A549 (cell line): Measurements from ENCODE around the gene PKHD1. TPM values are rescaled to one million over a fixed set of nuclear protein-coding genes. Genes with fewer than 3 reads are reported as not detected.

Source experiments
- ATAC-seq, 2 experiments: fragments of 200-7000 bp in 1 of 2; fragments of >200 bp in 1 of 2; cut with Nextera tagmentation in 1 of 2; cut with Tn5 transposase in 1 of 2; 3 replicates each; pipeline versions ENCODE4 v1.8.0 to v1.9.1; 2018 to 2020; ENCODE audit warnings: mild to moderate bottlenecking in 1 of 2, moderate library complexity in 1 of 2
- CTCF ChIA-PET: fragments of 300-600 bp; sonication (Branson Sonifier 250); formaldehyde crosslinking; extraction: SDS; loops from one replicate; lab custom pipeline; 2021; ENCODE audit warnings: antibody characterized with exemption, inconsistent platforms; lab: Yijun Ruan, JAX
- POLR2A ChIA-PET: fragments of 350-600 bp; formaldehyde crosslinking; extraction: SDS; loops from one replicate; lab custom pipeline; 2021; ENCODE audit warnings: antibody characterized with exemption, inconsistent platforms; lab: Yijun Ruan, JAX
- DNase-seq, 2 experiments: peaks; one replicate each; pipeline versions ENCODE4 v3.0.0 to v3.0.0-alpha.2; 2011 to 2016; ENCODE audit warnings: low read depth in 1 of 2, low spot score in 1 of 2
- FAIRE-seq: peaks from 2 replicates; lab custom pipeline; 2011; peaks lifted over from hg19 to GRCh38; lab: Jason Lieb, UNC
- H3K27ac ChIP-seq, 2 experiments: fragments of >200 bp; sonication (Bioruptor Twin); formaldehyde crosslinking; 3 replicates each; pipeline ENCODE4 v1.5.1; 2016 to 2017
- H3K4me1 ChIP-seq: fragments of >200 bp; sonication (Bioruptor Twin); formaldehyde crosslinking; 3 replicates; pipeline ENCODE4 v1.6.1; 2016
- H3K4me2 ChIP-seq: fragments of >200 bp; sonication (Bioruptor Twin); formaldehyde crosslinking; 3 replicates; pipeline ENCODE4 v1.6.1; 2016
- H3K4me3 ChIP-seq: fragments of >200 bp; sonication (Bioruptor Twin); formaldehyde crosslinking; 3 replicates; pipeline ENCODE4 v1.5.1; 2016
- H3K9me3 ChIP-seq: fragments of >200 bp; sonication (Bioruptor Twin); formaldehyde crosslinking; 3 replicates; pipeline ENCODE4 v1.6.1; 2016
- ATOH8 ChIP-seq: fragments of 250-450 bp; sonication (Bioruptor Pico); IDR thresholded peaks from 2 replicates; pipeline ENCODE4 v1.5.0; 2020; ENCODE audit warnings: low read depth, mild to moderate bottlenecking, moderate library complexity
- CBX2 ChIP-seq: fragments of 200-600 bp; sonication (generic); IDR thresholded peaks from 2 replicates; pipeline ENCODE4 v1.6.1; 2016; ENCODE audit warnings: low read depth, mild to moderate bottlenecking, borderline replicate concordance
- CBX8 ChIP-seq: fragments of 200-600 bp; sonication (generic); IDR thresholded peaks from 2 replicates; pipeline ENCODE4 v1.6.1; 2016
- CHD4 ChIP-seq: fragments of 200-600 bp; sonication (generic); IDR thresholded peaks from 2 replicates; pipeline ENCODE4 v1.6.1; 2016; ENCODE audit warnings: antibody characterized with exemption, mild to moderate bottlenecking, borderline replicate concordance
- E2F6 ChIP-seq: IDR thresholded peaks from 2 replicates; pipeline ENCODE4 v1.6.1; 2012; ENCODE audit warnings: low read depth, borderline replicate concordance
- EHF ChIP-seq: fragments of 250-450 bp; sonication (Bioruptor Pico); IDR thresholded peaks from 2 replicates; pipeline ENCODE4 v1.5.0; 2020; ENCODE audit warnings: mild to moderate bottlenecking
- EHMT2 ChIP-seq: fragments of 200-600 bp; sonication (generic); IDR thresholded peaks from 2 replicates; pipeline ENCODE4 v1.6.1; 2016; ENCODE audit warnings: antibody characterized with exemption, low read depth, mild to moderate bottlenecking, moderate library complexity
- ELK1 ChIP-seq: fragments of 150-350 bp; IDR thresholded peaks from 2 replicates; pipeline ENCODE4 v1.6.1; 2014; ENCODE audit warnings: low read depth, mild to moderate bottlenecking, low read length
- ESRRA ChIP-seq: fragments of 150-350 bp; IDR thresholded peaks from 2 replicates; pipeline ENCODE4 v1.6.1; 2014; ENCODE audit warnings: mild to moderate bottlenecking, low read length, borderline replicate concordance
- FOSB ChIP-seq: fragments of 250-450 bp; sonication (Bioruptor Pico); IDR thresholded peaks from 2 replicates; pipeline ENCODE4 v1.5.0; 2020; ENCODE audit warnings: mild to moderate bottlenecking, moderate library complexity
- FOSL2 ChIP-seq, 2 experiments: fragments of 450-650 bp in 1 of 2; fragments of >200 bp in 1 of 2; sonication (Bioruptor Twin) in 1 of 2; formaldehyde crosslinking; IDR thresholded peaks; 2 replicates each; pipeline versions ENCODE4 v1.5.0 to v1.6.1; 2016 to 2020; ENCODE audit warnings: mild to moderate bottlenecking in 1 of 2, moderate library complexity in 1 of 2
- GATA3 ChIP-seq: IDR thresholded peaks from 2 replicates; pipeline ENCODE4 v1.6.1; 2012; ENCODE audit warnings: borderline replicate concordance
- HEYL ChIP-seq: fragments of 250-450 bp; sonication (Bioruptor Pico); IDR thresholded peaks from 2 replicates; pipeline ENCODE4 v1.8.0; 2021; ENCODE audit warnings: mild to moderate bottlenecking, moderate library complexity
- HMGXB4 ChIP-seq: fragments of 250-450 bp; sonication (Bioruptor Pico); IDR thresholded peaks from 2 replicates; pipeline ENCODE4 v1.5.0; 2021; ENCODE audit warnings: mild to moderate bottlenecking, moderate library complexity, borderline replicate concordance
- HOXB13 ChIP-seq: fragments of 250-450 bp; sonication (Bioruptor Pico); IDR thresholded peaks from 2 replicates; pipeline ENCODE4 v1.5.0; 2020; ENCODE audit warnings: low read depth, mild to moderate bottlenecking, moderate library complexity
- HOXB5 ChIP-seq: fragments of 250-450 bp; sonication (Bioruptor Pico); IDR thresholded peaks from 2 replicates; pipeline ENCODE4 v1.5.0; 2020; ENCODE audit warnings: mild to moderate bottlenecking, moderate library complexity
- JUN ChIP-seq, 2 experiments: fragments of >200 bp; sonication (Bioruptor Twin); formaldehyde crosslinking; IDR thresholded peaks; 2 replicates in 1 of 2; 3 replicates in 1 of 2; pipeline ENCODE4 v1.6.1; 2016 to 2017
- JUNB ChIP-seq: fragments of >200 bp; sonication (Bioruptor Twin); formaldehyde crosslinking; IDR thresholded peaks from 2 replicates; pipeline ENCODE4 v1.6.1; 2016
- KDM5A ChIP-seq: fragments of 200-600 bp; sonication (generic); IDR thresholded peaks from 2 replicates; pipeline ENCODE4 v1.6.1; 2016; ENCODE audit warnings: antibody characterized with exemption, mild to moderate bottlenecking
- NFE2L2 ChIP-seq: fragments of 150-350 bp; conservative IDR thresholded peaks from 2 replicates; pipeline ENCODE4 v1.6.1; 2014; ENCODE audit warnings: low read length
- PBX3 ChIP-seq: IDR thresholded peaks from 2 replicates; pipeline ENCODE4 v1.6.1; 2012
- RAD21 ChIP-seq, 2 experiments: fragments of >200 bp in 1 of 2; sonication (Bioruptor Twin) in 1 of 2; formaldehyde crosslinking in 1 of 2; IDR thresholded peaks in 1 of 2; conservative IDR thresholded peaks in 1 of 2; 2 replicates in 1 of 2; 3 replicates in 1 of 2; pipeline ENCODE4 v1.6.1; 2012 to 2018; ENCODE audit warnings: inconsistent platforms in 1 of 2
- RARB ChIP-seq: fragments of 250-450 bp; sonication (Bioruptor Pico); IDR thresholded peaks from 2 replicates; pipeline ENCODE4 v1.8.0; 2021; ENCODE audit warnings: mild to moderate bottlenecking, moderate library complexity
- RCOR1 ChIP-seq: fragments of 150-350 bp; IDR thresholded peaks from 2 replicates; pipeline ENCODE4 v1.6.1; 2014; ENCODE audit warnings: antibody characterized with exemption, low read length, low read depth
- REST ChIP-seq: fragments of 200-600 bp; sonication (generic); IDR thresholded peaks from 2 replicates; pipeline ENCODE4 v1.6.1; 2016; ENCODE audit warnings: antibody characterized with exemption, mild to moderate bottlenecking, moderate library complexity
- SREBF2 ChIP-seq: fragments of 450-650 bp; IDR thresholded peaks from 2 replicates; pipeline ENCODE4 v1.6.1; 2014; ENCODE audit warnings: mild to moderate bottlenecking, moderate library complexity
- TFCP2L1 ChIP-seq: fragments of 250-450 bp; sonication (Bioruptor Pico); IDR thresholded peaks from 2 replicates; pipeline ENCODE4 v1.5.0; 2021; ENCODE audit warnings: mild to moderate bottlenecking
- USF2 ChIP-seq: fragments of 450-650 bp; IDR thresholded peaks from 2 replicates; pipeline ENCODE4 v1.6.1; 2014; ENCODE audit warnings: antibody characterized with exemption
- WGBS: methylation state at CpG from one replicate; pipeline ENCODE4 v1.1.6; 2017; ENCODE audit errors: missing lambda C conversion rate; 5-methylcytosine and 5-hydroxymethylcytosine counted together
- polyA plus RNA-seq, 4 experiments: library from polyadenylated mRNA; depleted of rRNA in 3 of 4; stranded (reverse); fragments of >200 nt; fragmentation: RNase III in 1 of 4; extraction: RNeasy Plus Mini Kit Qiagen cat#74134 plus additional on column Dnase treatment in 1 of 4; gene quantifications; 2 replicates in 3 of 4; 3 replicates in 1 of 4; pipeline ENCODE4 v1.2.3, GENCODE V29; 2011 to 2017

PKHD1 gene
- polyA plus RNA-seq, 2 of the 4 experiments (the other 2 are of a cell fraction): not detected

GRCh38 chr6:51598171-51598570 is 489.2 kb downstream of the PKHD1 start:
- ATAC-seq (no peak), FAIRE-seq (no peak), DNase-seq (no peak)
- 50% methylated on average over 8 of the region's 18 CpGs for WGBS
- POLR2A ChIA-PET: no interaction called here
- no peaks in the 10 kb centered on the region for H3K9me3 ChIP-seq
- no peaks in the 10 kb centered on the region for H3K4me1 ChIP-seq
- H3K27ac ChIP-seq: no peak overlapping the region
- H3K4me3 ChIP-seq: no peak overlapping the region
- H3K4me2 ChIP-seq: no peak overlapping the region
- CTCF ChIA-PET: no interaction called here
- no peak for TF ChIP-seq HOXB5 (CRISPR knock-in tag)
- no peak for TF ChIP-seq ESRRA
- TF ChIP-seq TFCP2L1: no peak
- TF ChIP-seq CBX8: no peak
- no peak for TF ChIP-seq USF2
- TF ChIP-seq EHF (CRISPR knock-in tag): no peak
- TF ChIP-seq HEYL (CRISPR knock-in tag): no peak
- TF ChIP-seq E2F6: no peak
- no peak for TF ChIP-seq JUN (IDR thresholded peaks at IDR 0.05)
- TF ChIP-seq EHMT2: no peak
- TF ChIP-seq NFE2L2: no peak
- no peak for TF ChIP-seq JUNB
- no peak for TF ChIP-seq CBX2
- TF ChIP-seq HMGXB4 (CRISPR knock-in tag): no peak
- no peak for TF ChIP-seq RARB (CRISPR knock-in tag)
- no peak for TF ChIP-seq REST

- FAIRE-seq: no peak
- H3K27ac ChIP-seq: no peak overlapping the region
- no peaks in the 10 kb centered on the region for H3K4me1 ChIP-seq
- H3K9me3 ChIP-seq: no peaks in the 10 kb centered on the region
- H3K4me2 ChIP-seq: no peak overlapping the region
- no peak for ATAC-seq
- WGBS: 0% methylated on average over 1 of the region's 1 CpG
- ChIA-PET POLR2A (no interaction called here), CTCF (no interaction called here)
- no peak for DNase-seq
- no peak overlapping the region for H3K4me3 ChIP-seq
- no peak for TF ChIP-seq KDM5A
- TF ChIP-seq SREBF2: no peak
- no peak for TF ChIP-seq GATA3
- TF ChIP-seq PBX3: no peak
- no peak for TF ChIP-seq ATOH8 (CRISPR knock-in tag)
- TF ChIP-seq RAD21 (conservative IDR thresholded peaks at IDR 0.05 in 1 of 2, IDR thresholded peaks at IDR 0.05 in 1 of 2): no peak
- no peak for TF ChIP-seq RCOR1
- no peak for TF ChIP-seq E2F6
- TF ChIP-seq FOSL2 (IDR thresholded peaks at IDR 0.05): no peak
- TF ChIP-seq FOSL2 (CRISPR knock-in tag; IDR thresholded peaks at IDR 0.05): no peak
- no peak for TF ChIP-seq CHD4
- no peak for TF ChIP-seq ELK1
- TF ChIP-seq EHF (CRISPR knock-in tag): no peak
- TF ChIP-seq HOXB13 (CRISPR knock-in tag): no peak
- TF ChIP-seq FOSB: no peak
Observed at GRCh38 chr6:51594981-51595380, 492.4 kb downstream of the PKHD1 start.
